H1 (cell line): ENCODE measurements around the gene LRRC72. TPM values are rescaled to one million over a fixed set of nuclear protein-coding genes. Genes with fewer than 3 reads are reported as not detected.

Experiments
- CTCF ChIA-PET: fragments of 300-600 bp; sonication (Branson Sonifier 250); formaldehyde crosslinking; loops from one replicate; lab custom pipeline; 2021; ENCODE audit not compliant: partially characterized antibody; lab: Charles Lee
- POLR2A ChIA-PET: fragments of 300-600 bp; sonication (Branson Sonifier 250); formaldehyde crosslinking; loops from one replicate; lab custom pipeline; 2021; ENCODE audit warnings: inconsistent platforms; ENCODE audit not compliant: partially characterized antibody; lab: Charles Lee
- DNase-seq, 2 experiments: peaks; one replicate each; pipeline versions ENCODE4 v3.0.0 to v3.0.0-alpha.2; 2010 to 2022; ENCODE audit warnings: low spot score in 2 of 2, low read depth in 1 of 2, mixed read lengths in 1 of 2
- FAIRE-seq: peaks from 2 replicates; lab custom pipeline; 2011; peaks lifted over from hg19 to GRCh38; lab: Jason Lieb, UNC
- H2AFZ ChIP-seq: 2 replicates; pipeline ENCODE4 v1.8.1; 2012; ENCODE audit warnings: low read length, inconsistent platforms
- H2AK5ac ChIP-seq: 2 replicates; pipeline ENCODE4 v1.6.1; 2013; ENCODE audit warnings: low read depth, low read length
- H2BK120ac ChIP-seq: replicated peaks from 2 replicates; pipeline ENCODE3; 2013; ENCODE audit warnings: low read depth, low read length, inconsistent platforms
- H2BK12ac ChIP-seq: 2 replicates; pipeline ENCODE4 v1.6.1; 2013; ENCODE audit warnings: low read depth, low read length
- H2BK15ac ChIP-seq: 2 replicates; pipeline ENCODE4 v1.6.1; 2013; ENCODE audit warnings: low read length
- H2BK20ac ChIP-seq: 2 replicates; pipeline ENCODE4 v1.6.1; 2013; ENCODE audit warnings: low read length
- H2BK5ac ChIP-seq: 2 replicates; pipeline ENCODE4 v1.6.1; 2013; ENCODE audit warnings: low read depth, low read length
- H3K14ac ChIP-seq: 2 replicates; pipeline ENCODE4 v1.6.1; 2013; ENCODE audit warnings: inconsistent platforms; ENCODE audit not compliant: insufficient read length
- H3K18ac ChIP-seq: 2 replicates; pipeline ENCODE4 v1.6.1; 2013; ENCODE audit warnings: low read length; ENCODE audit errors: extremely low read depth
- H3K23ac ChIP-seq: 2 replicates; pipeline ENCODE4 v1.6.1; 2013; ENCODE audit warnings: inconsistent platforms; ENCODE audit not compliant: insufficient read length
- H3K23me2 ChIP-seq: 2 replicates; pipeline ENCODE4 v1.6.1; 2013; ENCODE audit warnings: low read depth, low read length
- H3K27ac ChIP-seq: 2 replicates; pipeline ENCODE4 v1.6.1; 2011; ENCODE audit warnings: low read depth, low read length, inconsistent platforms
- H3K27me3 ChIP-seq, 4 experiments: replicated peaks in 1 of 4; 1 replicate in 1 of 4; 2 replicates in 3 of 4; pipeline versions ENCODE4 v1.6.1 to v1.8.1; 2011 to 2013; ENCODE audit warnings: low read length in 3 of 4, mild to moderate bottlenecking in 3 of 4, inconsistent platforms in 2 of 4, mixed read lengths in 2 of 4, moderate library complexity in 1 of 4; ENCODE audit not compliant: control insufficient read depth in 3 of 4, insufficient read depth in 3 of 4; ENCODE audit errors: extremely low read depth in 1 of 4
- H3K36me3 ChIP-seq, 4 experiments: 2 replicates each; pipeline versions ENCODE4 v1.6.1 to v1.8.1; 2011 to 2013; ENCODE audit warnings: mild to moderate bottlenecking in 4 of 4, low read length in 3 of 4, moderate library complexity in 2 of 4, control low read depth in 1 of 4, inconsistent platforms in 1 of 4; ENCODE audit not compliant: insufficient read depth in 4 of 4, control insufficient read depth in 2 of 4
- H3K4ac ChIP-seq: replicated peaks from 2 replicates; pipeline ENCODE3; 2013; ENCODE audit warnings: low read length, low read depth, mixed read lengths, inconsistent platforms; ENCODE audit not compliant: insufficient read length
- H3K4me1 ChIP-seq, 4 experiments: replicated peaks in 1 of 4; 1 replicate in 1 of 4; 2 replicates in 3 of 4; pipeline versions ENCODE4 v1.6.1 to v1.8.1; 2011 to 2013; ENCODE audit warnings: low read length in 3 of 4, inconsistent platforms in 2 of 4, mixed read lengths in 1 of 4; ENCODE audit not compliant: insufficient read depth in 4 of 4, control insufficient read depth in 3 of 4
- H3K4me2 ChIP-seq, 2 experiments: 2 replicates each; pipeline versions ENCODE4 v1.6.1 to v1.8.1; 2011 to 2013; ENCODE audit warnings: low read depth in 2 of 2, low read length in 2 of 2, control low read depth in 1 of 2, inconsistent platforms in 1 of 2, mild to moderate bottlenecking in 1 of 2; ENCODE audit not compliant: insufficient read depth in 1 of 2
- H3K4me3 ChIP-seq, 4 experiments: fragments of 200-600, 300-600 bp in 1 of 4; sonication (generic), shearing (Covaris generic), sonication (Bioruptor Twin) in 1 of 4; 2 replicates each; pipeline versions ENCODE4 v1.5.1 to v1.8.1; 2011 to 2016; ENCODE audit warnings: low read length in 4 of 4, low read depth in 3 of 4, control low read depth in 2 of 4, inconsistent platforms in 2 of 4, mild to moderate bottlenecking in 2 of 4, mixed read lengths in 1 of 4, moderate library complexity in 1 of 4; ENCODE audit not compliant: insufficient read depth in 2 of 4; ENCODE audit errors: extremely low read depth in 1 of 4
- H3K56ac ChIP-seq: replicated peaks from 2 replicates; pipeline ENCODE3; 2013; ENCODE audit warnings: low read depth, mild to moderate bottlenecking, mixed read lengths, low read length, inconsistent platforms; ENCODE audit not compliant: insufficient read length
- H3K79me1 ChIP-seq: 2 replicates; pipeline ENCODE4 v1.6.1; 2013; ENCODE audit warnings: low read depth, low read length, control low read depth
- H3K79me2 ChIP-seq, 2 experiments: 2 replicates each; pipeline versions ENCODE4 v1.6.1 to v1.8.1; 2012 to 2013; ENCODE audit warnings: low read length in 2 of 2, mild to moderate bottlenecking in 2 of 2, inconsistent platforms in 1 of 2; ENCODE audit not compliant: insufficient read depth in 2 of 2, control insufficient read depth in 1 of 2
- H3K9ac ChIP-seq, 4 experiments: replicated peaks in 1 of 4; 1 replicate in 1 of 4; 2 replicates in 3 of 4; pipeline versions ENCODE4 v1.6.1 to v1.8.1; 2011 to 2013; ENCODE audit warnings: low read depth in 3 of 4, low read length in 3 of 4, control low read depth in 2 of 4, mild to moderate bottlenecking in 2 of 4, moderate library complexity in 2 of 4, inconsistent platforms in 1 of 4; ENCODE audit errors: extremely low read depth in 1 of 4
- H3K9me3 ChIP-seq, 2 experiments: 2 replicates each; pipeline versions ENCODE4 v1.6.1 to v1.8.1; 2012 to 2013; ENCODE audit warnings: mild to moderate bottlenecking in 2 of 2, moderate library complexity in 2 of 2, control low read depth in 1 of 2, inconsistent platforms in 1 of 2, low read depth in 1 of 2, low read length in 1 of 2, mixed read lengths in 1 of 2; ENCODE audit not compliant: insufficient read depth in 2 of 2
- H4K20me1 ChIP-seq, 2 experiments: replicated peaks in 1 of 2; 2 replicates each; pipeline versions ENCODE3 to v1.8.1; 2011 to 2013; ENCODE audit warnings: inconsistent platforms in 2 of 2, low read length in 2 of 2, mild to moderate bottlenecking in 1 of 2; ENCODE audit not compliant: insufficient read depth in 2 of 2, control insufficient read depth in 1 of 2
- H4K5ac ChIP-seq: 2 replicates; pipeline ENCODE4 v1.6.1; 2013; ENCODE audit warnings: low read length, low read depth, mixed read lengths, inconsistent platforms; ENCODE audit not compliant: insufficient read length
- H4K8ac ChIP-seq: 2 replicates; pipeline ENCODE4 v1.8.0; 2013; ENCODE audit warnings: mild to moderate bottlenecking, moderate library complexity, low read length, inconsistent platforms; ENCODE audit not compliant: insufficient read depth; ENCODE audit errors: extremely low read depth
- H4K91ac ChIP-seq: replicated peaks from 2 replicates; pipeline ENCODE3; 2013; ENCODE audit warnings: low read length, mixed read lengths, inconsistent platforms; ENCODE audit not compliant: insufficient read length
- BACH1 ChIP-seq: IDR thresholded peaks from 2 replicates; pipeline ENCODE4 v1.6.1; 2012; ENCODE audit warnings: low read length, improper control_type of control experiment
- BCL11A ChIP-seq, 2 experiments: IDR thresholded peaks; one replicate each; pipeline ENCODE4 v1.6.1; 2011; ENCODE audit warnings: low read depth in 2 of 2, low read length in 2 of 2, mild to moderate bottlenecking in 2 of 2
- BRCA1 ChIP-seq: IDR thresholded peaks from 2 replicates; pipeline ENCODE4 v1.6.1; 2012; ENCODE audit warnings: low read depth, low read length, improper control_type of control experiment
- CBX8 ChIP-seq: fragments of 300-800, 300-1000 bp; sonication (generic); IDR thresholded peaks from 2 replicates; pipeline ENCODE4 v1.7.1; 2016; ENCODE audit warnings: low read depth, low read length, borderline replicate concordance
- EGR1 ChIP-seq: IDR thresholded peaks from 2 replicates; pipeline ENCODE4 v1.6.1; 2011; ENCODE audit warnings: low read depth, low read length, borderline replicate concordance
- EZH2 ChIP-seq: fragments of 200-600 bp; sonication (generic); IDR thresholded peaks from 2 replicates; pipeline ENCODE4 v1.7.1; 2012; ENCODE audit warnings: low read depth, mild to moderate bottlenecking, moderate library complexity, low read length, inconsistent platforms; ENCODE audit not compliant: severe bottlenecking
- FOSL1 ChIP-seq: IDR thresholded peaks from 2 replicates; pipeline ENCODE4 v1.6.1; 2011; ENCODE audit warnings: mild to moderate bottlenecking, low read depth, low read length, moderate library complexity; ENCODE audit not compliant: insufficient read depth
- RBBP5 ChIP-seq: IDR thresholded peaks from 2 replicates; pipeline ENCODE4 v1.7.1; 2012; ENCODE audit warnings: low read depth, mild to moderate bottlenecking, inconsistent platforms, low read length, moderate library complexity, borderline replicate concordance
- RNF2 ChIP-seq: fragments of 200-900, 300-1000 bp; sonication (generic); IDR thresholded peaks from 2 replicates; pipeline ENCODE4 v1.7.1; 2016; ENCODE audit warnings: borderline replicate concordance, low read depth, mild to moderate bottlenecking, antibody characterized with exemption, low read length; ENCODE audit not compliant: poor library complexity, severe bottlenecking; ENCODE audit errors: missing control alignments
- SAP30 ChIP-seq: fragments of 300-600 bp; sonication (generic); IDR thresholded peaks from 2 replicates; pipeline ENCODE4 v1.7.1; 2012; ENCODE audit warnings: low read length, moderate library complexity, mild to moderate bottlenecking, inconsistent platforms; ENCODE audit not compliant: insufficient read depth, insufficient replicate concordance
- SIN3A ChIP-seq, 2 experiments: IDR thresholded peaks in 1 of 2; conservative IDR thresholded peaks in 1 of 2; 2 replicates each; pipeline ENCODE4 v1.6.1; 2011 to 2012; ENCODE audit warnings: low read length in 2 of 2, improper control_type of control experiment in 1 of 2, low read depth in 1 of 2, mild to moderate bottlenecking in 1 of 2
- SP1 ChIP-seq: IDR thresholded peaks from 2 replicates; pipeline ENCODE4 v1.6.1; 2011; ENCODE audit warnings: low read depth, low read length
- SRF ChIP-seq: IDR thresholded peaks from 2 replicates; pipeline ENCODE4 v1.6.1; 2011; ENCODE audit warnings: mild to moderate bottlenecking, low read depth, low read length, moderate library complexity
- YY1 ChIP-seq: IDR thresholded peaks from 2 replicates; pipeline ENCODE4 v1.6.1; 2011; ENCODE audit warnings: low read depth, mild to moderate bottlenecking, low read length
- WGBS, 2 experiments: shearing (Covaris generic) in 1 of 2; methylation state at CpG; one replicate each; pipeline versions ENCODE4 v1.1.6 to v1.1.7; 2013 to 2015; ENCODE audit warnings: low lambda C conversion rate in 2 of 2, mixed read lengths in 2 of 2, inconsistent platforms in 1 of 2, low coverage in 1 of 2, missing lambda C conversion rate in 1 of 2; ENCODE audit not compliant: insufficient replicate concordance in 2 of 2, insufficient coverage in 1 of 2, insufficient read length in 1 of 2; ENCODE audit errors: extremely low coverage in 1 of 2, missing lambda C conversion rate in 1 of 2; 5-methylcytosine and 5-hydroxymethylcytosine counted together
- polyA plus RNA-seq, 7 experiments: library from polyadenylated mRNA; depleted of rRNA in 3 of 7; stranded (reverse) in 5 of 7; unstranded in 2 of 7; fragments of >200 nt in 5 of 7; fragments of 200-250 nt in 2 of 7; gene quantifications; 1 replicate in 5 of 7; 2 replicates in 1 of 7; 4 replicates in 1 of 7; pipeline versions ENCODE4 v1.2.1 to v1.2.3, GENCODE V29; 2011 to 2013; ENCODE audit warnings: missing spikeins in 2 of 7, mixed read lengths in 2 of 7
- total RNA-seq: library from RNA; stranded (reverse); fragmentation: NEBNext Ultra II Directional; extraction: Animal tissue kit (Norgen Biotek cat#: 25700); gene quantifications from 2 replicates; pipeline ENCODE4 v1.2.1, GENCODE V29; 2021

LRRC72 gene
- total and polyA plus RNA-seq, 2 of the 8 experiments (the other 6 are each of a cell fraction or from before 2014, with no cell fraction given), result not detected

DNA sequence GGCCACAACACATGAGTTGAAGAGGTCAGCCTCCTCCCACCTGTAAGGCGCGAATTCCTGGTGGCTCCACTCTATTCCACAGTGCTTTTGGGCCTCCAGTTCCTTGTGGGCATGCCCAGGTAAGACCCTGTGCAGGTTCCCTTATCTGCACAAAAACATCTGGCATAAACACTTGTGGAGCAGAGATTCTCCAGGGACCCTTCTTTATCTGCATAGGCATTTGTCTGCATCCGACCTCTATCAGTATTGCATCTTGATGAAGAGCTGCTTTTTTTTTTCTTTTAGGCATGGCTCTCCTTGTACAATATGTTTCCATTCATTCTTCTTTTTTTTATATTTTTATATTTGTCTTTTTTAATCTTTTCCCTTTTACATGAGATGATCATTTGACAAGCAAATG is 60.5 kb downstream of the LRRC72 start:
- H3K4me1 ChIP-seq, result no peaks in the 10 kb centered on the region
- POLR2A ChIA-PET, result no interaction called here
- no peaks in the 10 kb centered on the region for H3K36me3 ChIP-seq
- TF ChIP-seq SRF, result no peak
- no peak for TF ChIP-seq RNF2
- no peak for TF ChIP-seq BCL11A (IDR thresholded peaks at IDR 0.05; ENCODE audit: low read depth in 2 of 2, low read length in 2 of 2)
- no peak for TF ChIP-seq YY1
- no peak for TF ChIP-seq RBBP5
- TF ChIP-seq BRCA1, result no peak
- TF ChIP-seq FOSL1, result no peak
- no peak for TF ChIP-seq EGR1
- no peak for TF ChIP-seq SAP30
- no peak for TF ChIP-seq CBX8
- no peak for TF ChIP-seq BACH1
- TF ChIP-seq EZH2, result no peak
- TF ChIP-seq SIN3A (conservative IDR thresholded peaks at IDR 0.05 in 1 of 2, IDR thresholded peaks at IDR 0.05 in 1 of 2; ENCODE audit: low read depth in 1 of 2, low read length in 2 of 2), result no peak
- TF ChIP-seq SP1, result no peak

More for the DNA sequence above, 60.5 kb downstream of the LRRC72 start:
- H2AK5ac ChIP-seq, result no peak overlapping the region
- H3K79me2 ChIP-seq, result no peaks in the 10 kb centered on the region
- no peak overlapping the region for H3K4me2 ChIP-seq
- H2BK5ac ChIP-seq, result no peak overlapping the region
- no peak overlapping the region for H3K56ac ChIP-seq
- no peak overlapping the region for H2BK120ac ChIP-seq
- H2AFZ ChIP-seq, result no peak overlapping the region
- CTCF ChIA-PET, result interaction anchor here (0.7 to 2.4 kb wide), 4 partner anchors 11 to 253 kb away, joined by 3 to 7 read pairs (median 4); no protein-coding TSS in a partner anchor
- H3K4me3 ChIP-seq, result no peak overlapping the region
- H3K14ac ChIP-seq, result no peak overlapping the region
- no peaks in the 10 kb centered on the region for H3K27me3 ChIP-seq
- H4K8ac ChIP-seq, result no peak overlapping the region
- no peak for DNase-seq
- no peak overlapping the region for H2BK15ac ChIP-seq
- no peak overlapping the region; the same call in 1 of the 2 replicates for H3K18ac ChIP-seq
- H3K27ac ChIP-seq, result no peak overlapping the region
- FAIRE-seq, result no peak
- H3K4ac ChIP-seq, result no peak overlapping the region
- no peaks in the 10 kb centered on the region for H3K79me1 ChIP-seq
- no peaks in the 10 kb centered on the region for H3K23me2 ChIP-seq
- 0 out of 4 replicates have a peak, but pooled peaks cover 0 to 3% of the 10 kb centered on the region in 2 experiments for H3K9me3 ChIP-seq
- H2BK12ac ChIP-seq, result no peak overlapping the region
- no peak overlapping the region for H4K91ac ChIP-seq
- H3K9ac ChIP-seq, result no peak overlapping the region
- WGBS, 2 experiments, result 90% methylated on average over 3 of the region's 3 CpGs; no CpG with 5 or more reads in 1 of the 2 experiments
- no peak overlapping the region for H4K5ac ChIP-seq
- no peak overlapping the region for H2BK20ac ChIP-seq
- no peaks in the 10 kb centered on the region for H4K20me1 ChIP-seq
- H3K23ac ChIP-seq, result no peak overlapping the region
